A549 (cell line): ENCODE data around the gene ITPA. TPM values are rescaled to one million over a fixed set of nuclear protein-coding genes. Genes with fewer than 3 reads are reported as not detected.
A peak's percentile ranks its signal among the peaks of the same experiment; 100 is the strongest.

Experiments used
- ATAC-seq, 2 experiments: fragments of 200-7000 bp in 1 of 2; fragments of >200 bp in 1 of 2; cut with Nextera tagmentation in 1 of 2; cut with Tn5 transposase in 1 of 2; 3 replicates each; pipeline versions ENCODE4 v1.8.0 to v1.9.1; 2018 to 2020; ENCODE audit warnings: mild to moderate bottlenecking in 1 of 2, moderate library complexity in 1 of 2
- CTCF ChIA-PET: fragments of 300-600 bp; sonication (Branson Sonifier 250); formaldehyde crosslinking; extraction: SDS; loops from one replicate; lab custom pipeline; 2021; ENCODE audit warnings: antibody characterized with exemption, inconsistent platforms; lab: Yijun Ruan, JAX
- POLR2A ChIA-PET: fragments of 350-600 bp; formaldehyde crosslinking; extraction: SDS; loops from one replicate; lab custom pipeline; 2021; ENCODE audit warnings: antibody characterized with exemption, inconsistent platforms; lab: Yijun Ruan, JAX
- DNase-seq, 2 experiments: peaks; one replicate each; pipeline versions ENCODE4 v3.0.0 to v3.0.0-alpha.2; 2011 to 2016; ENCODE audit warnings: low read depth in 1 of 2, low spot score in 1 of 2
- FAIRE-seq: peaks from 2 replicates; lab custom pipeline; 2011; peaks lifted over from hg19 to GRCh38; lab: Jason Lieb, UNC
- H3K27ac ChIP-seq, 2 experiments: fragments of >200 bp; sonication (Bioruptor Twin); formaldehyde crosslinking; 3 replicates each; pipeline ENCODE4 v1.5.1; 2016 to 2017
- H3K4me1 ChIP-seq: fragments of >200 bp; sonication (Bioruptor Twin); formaldehyde crosslinking; 3 replicates; pipeline ENCODE4 v1.6.1; 2016
- H3K4me2 ChIP-seq: fragments of >200 bp; sonication (Bioruptor Twin); formaldehyde crosslinking; 3 replicates; pipeline ENCODE4 v1.6.1; 2016
- H3K4me3 ChIP-seq: fragments of >200 bp; sonication (Bioruptor Twin); formaldehyde crosslinking; 3 replicates; pipeline ENCODE4 v1.5.1; 2016
- H3K9me3 ChIP-seq: fragments of >200 bp; sonication (Bioruptor Twin); formaldehyde crosslinking; 3 replicates; pipeline ENCODE4 v1.6.1; 2016
- CEBPB ChIP-seq, 2 experiments: fragments of >200 bp in 1 of 2; sonication (Bioruptor Twin) in 1 of 2; formaldehyde crosslinking in 1 of 2; IDR thresholded peaks; 2 replicates each; pipeline ENCODE4 v1.6.1; 2012 to 2016
- CHD2 ChIP-seq: fragments of 150-350 bp; IDR thresholded peaks from 2 replicates; pipeline ENCODE4 v1.6.1; 2014; ENCODE audit warnings: low read length; ENCODE audit not compliant: partially characterized antibody
- CTCF ChIP-seq: fragments of >200 bp; sonication (Bioruptor Twin); formaldehyde crosslinking; IDR thresholded peaks from 3 replicates; pipeline ENCODE4 v1.5.1; 2016
- E2F6 ChIP-seq: IDR thresholded peaks from 2 replicates; pipeline ENCODE4 v1.6.1; 2012; ENCODE audit warnings: low read depth, borderline replicate concordance
- EHF ChIP-seq: fragments of 250-450 bp; sonication (Bioruptor Pico); IDR thresholded peaks from 2 replicates; pipeline ENCODE4 v1.5.0; 2020; ENCODE audit warnings: mild to moderate bottlenecking
- ELK1 ChIP-seq: fragments of 150-350 bp; IDR thresholded peaks from 2 replicates; pipeline ENCODE4 v1.6.1; 2014; ENCODE audit warnings: low read depth, mild to moderate bottlenecking, low read length
- EP300 ChIP-seq, 2 experiments: fragments of >200 bp; sonication (Bioruptor Twin); formaldehyde crosslinking; IDR thresholded peaks; 2 replicates in 1 of 2; 3 replicates in 1 of 2; pipeline ENCODE4 v1.6.1; 2016 to 2017
- GATA3 ChIP-seq: IDR thresholded peaks from 2 replicates; pipeline ENCODE4 v1.6.1; 2012; ENCODE audit warnings: borderline replicate concordance
- HMGXB4 ChIP-seq: fragments of 250-450 bp; sonication (Bioruptor Pico); IDR thresholded peaks from 2 replicates; pipeline ENCODE4 v1.5.0; 2021; ENCODE audit warnings: mild to moderate bottlenecking, moderate library complexity, borderline replicate concordance
- KDM1A ChIP-seq: fragments of 200-600 bp; sonication (generic); IDR thresholded peaks from 2 replicates; pipeline ENCODE4 v1.6.1; 2016; ENCODE audit warnings: low read depth, mild to moderate bottlenecking
- MAX ChIP-seq: IDR thresholded peaks from 2 replicates; pipeline ENCODE4 v1.6.1; 2012
- NFE2L2 ChIP-seq: fragments of 150-350 bp; conservative IDR thresholded peaks from 2 replicates; pipeline ENCODE4 v1.6.1; 2014; ENCODE audit warnings: low read length
- POLR2AphosphoS2 ChIP-seq: conservative IDR thresholded peaks from 2 replicates; pipeline ENCODE4 v1.6.1; 2012; ENCODE audit warnings: low read length, improper control_type of control experiment, inconsistent platforms
- RAD21 ChIP-seq, 2 experiments: fragments of >200 bp in 1 of 2; sonication (Bioruptor Twin) in 1 of 2; formaldehyde crosslinking in 1 of 2; IDR thresholded peaks in 1 of 2; conservative IDR thresholded peaks in 1 of 2; 2 replicates in 1 of 2; 3 replicates in 1 of 2; pipeline ENCODE4 v1.6.1; 2012 to 2018; ENCODE audit warnings: inconsistent platforms in 1 of 2
- RARB ChIP-seq: fragments of 250-450 bp; sonication (Bioruptor Pico); IDR thresholded peaks from 2 replicates; pipeline ENCODE4 v1.8.0; 2021; ENCODE audit warnings: mild to moderate bottlenecking, moderate library complexity
- RCOR1 ChIP-seq: fragments of 150-350 bp; IDR thresholded peaks from 2 replicates; pipeline ENCODE4 v1.6.1; 2014; ENCODE audit warnings: antibody characterized with exemption, low read length, low read depth
- RNF2 ChIP-seq: fragments of 200-600 bp; sonication (generic); IDR thresholded peaks from 2 replicates; pipeline ENCODE4 v1.6.1; 2016; ENCODE audit warnings: low read depth, mild to moderate bottlenecking, antibody characterized with exemption, moderate library complexity, borderline replicate concordance
- SREBF2 ChIP-seq: fragments of 450-650 bp; IDR thresholded peaks from 2 replicates; pipeline ENCODE4 v1.6.1; 2014; ENCODE audit warnings: mild to moderate bottlenecking, moderate library complexity
- TFCP2L1 ChIP-seq: fragments of 250-450 bp; sonication (Bioruptor Pico); IDR thresholded peaks from 2 replicates; pipeline ENCODE4 v1.5.0; 2021; ENCODE audit warnings: mild to moderate bottlenecking
- USF2 ChIP-seq: fragments of 450-650 bp; IDR thresholded peaks from 2 replicates; pipeline ENCODE4 v1.6.1; 2014; ENCODE audit warnings: antibody characterized with exemption
- ZFP36 ChIP-seq: fragments of 450-650 bp; IDR thresholded peaks from 2 replicates; pipeline ENCODE4 v1.6.1; 2014; ENCODE audit warnings: borderline replicate concordance; ENCODE audit not compliant: partially characterized antibody
- ZSCAN20 ChIP-seq: fragments of 250-450 bp; sonication (Bioruptor Pico); IDR thresholded peaks from 2 replicates; pipeline ENCODE4 v1.8.0; 2022; ENCODE audit warnings: mild to moderate bottlenecking, moderate library complexity
- WGBS: methylation state at CpG from one replicate; pipeline ENCODE4 v1.1.6; 2017; ENCODE audit errors: missing lambda C conversion rate; 5-methylcytosine and 5-hydroxymethylcytosine counted together
- polyA plus RNA-seq, 4 experiments: library from polyadenylated mRNA; depleted of rRNA in 3 of 4; stranded (reverse); fragments of >200 nt; fragmentation: RNase III in 1 of 4; extraction: RNeasy Plus Mini Kit Qiagen cat#74134 plus additional on column Dnase treatment in 1 of 4; gene quantifications; 2 replicates in 3 of 4; 3 replicates in 1 of 4; pipeline ENCODE4 v1.2.3, GENCODE V29; 2011 to 2017

The ITPA gene
- polyA plus RNA-seq, 2 of the 4 experiments (the other 2 are of a cell fraction) = 54.0 to 106 TPM

GRCh38 chr20:3243718-3244358 is 34.5 kb downstream of the ITPA start:
- POLR2A ChIA-PET = no interaction called here

GRCh38 chr20:3244613-3245012 is 35.3 kb downstream of the ITPA start:
- Histone ChIP-seq H3K4me2 (no peak overlapping the region), H3K27ac (no peak overlapping the region), H3K9me3 (no peaks in the 10 kb centered on the region), H3K4me1 (peaks cover 23% of the 10 kb centered on the region), H3K4me3 (no peak overlapping the region)
- TF ChIP-seq ZSCAN20 (CRISPR knock-in tag) = no peak
- TF ChIP-seq CHD2 = no peak
- no peak for TF ChIP-seq RARB
- TF ChIP-seq ZFP36 = no peak
- TF ChIP-seq USF2 = no peak
- TF ChIP-seq CEBPB (IDR thresholded peaks at IDR 0.05) = no peak
- TF ChIP-seq HMGXB4 = no peak
- no peak for TF ChIP-seq POLR2AphosphoS2
- TF ChIP-seq MAX = no peak
- no peak for DNase-seq
- ChIA-PET POLR2A (no interaction called here), CTCF (interaction anchor here (3.7 kb wide), 1 partner anchor 27 kb away, joined by 16 read pairs; no protein-coding TSS in a partner anchor)
- 75% methylated on average over 1 of the region's 1 CpG for WGBS
- no peak for FAIRE-seq
- ATAC-seq = 0 out of 6 replicates have a peak, but pooled peaks of 1 of the 2 experiments have one; percentile 5

More at GRCh38 chr20:3243718-3244358, 34.5 kb downstream of the ITPA start:
- Histone ChIP-seq H3K4me2 (no peak overlapping the region), H3K27ac (no peak overlapping the region), H3K4me3 (no peak overlapping the region), H3K9me3 (no peaks in the 10 kb centered on the region)
- 93% methylated on average over 11 of the region's 11 CpGs for WGBS
- no peak for DNase-seq
- no peak for FAIRE-seq
- no peak for TF ChIP-seq GATA3
- no peak for TF ChIP-seq EP300 (IDR thresholded peaks at IDR 0.05)
- TF ChIP-seq RCOR1 = no peak
- no peak for TF ChIP-seq SREBF2
- no peak for TF ChIP-seq RAD21 (conservative IDR thresholded peaks at IDR 0.05 in 1 of 2, IDR thresholded peaks at IDR 0.05 in 1 of 2)
- no peak for TF ChIP-seq EHF
- TF ChIP-seq CHD2 = no peak
- no peak for TF ChIP-seq RNF2
- TF ChIP-seq E2F6 = no peak
- TF ChIP-seq NFE2L2 = no peak
- no peak for TF ChIP-seq CTCF
- no peak for TF ChIP-seq ELK1
- no peak for TF ChIP-seq POLR2AphosphoS2
- TF ChIP-seq KDM1A = no peak
- no peak for TF ChIP-seq USF2
- TF ChIP-seq TFCP2L1 = no peak
- TF ChIP-seq, all 56 proteins: peak for 0
- no peak for ATAC-seq
- CTCF ChIA-PET = interaction anchor here (1.0 to 3.7 kb wide), 3 partner anchors 8 to 26 kb away, joined by 3 to 16 read pairs (median 4); no protein-coding TSS in a partner anchor
- peaks cover 23% of the 10 kb centered on the region for H3K4me1 ChIP-seq
